IMR-90 (cell line): ENCODE data around the gene RCBTB2.

Source experiments
- BHLHE40 ChIP-seq: fragments of 150-350 bp; IDR thresholded peaks from 2 replicates; pipeline ENCODE4 v1.6.1; 2016; ENCODE audit warnings: mild to moderate bottlenecking, low read depth, low read length
- CEBPB ChIP-seq: IDR thresholded peaks from 2 replicates; pipeline ENCODE4 v1.6.1; 2012; ENCODE audit warnings: low read depth, low read length, improper control_type of control experiment
- FOS ChIP-seq: fragments of 150-350 bp; IDR thresholded peaks from 2 replicates; pipeline ENCODE4 v1.6.1; 2016; ENCODE audit warnings: low read depth, low read length
- MAFK ChIP-seq: IDR thresholded peaks from 2 replicates; pipeline ENCODE4 v1.6.1; 2012; ENCODE audit warnings: low read depth, low read length, improper control_type of control experiment
- MAZ ChIP-seq: IDR thresholded peaks from 2 replicates; pipeline ENCODE4 v1.6.1; 2012; ENCODE audit warnings: low read depth, mild to moderate bottlenecking, low read length, improper control_type of control experiment, moderate library complexity, borderline replicate concordance
- MXI1 ChIP-seq: IDR thresholded peaks from 2 replicates; pipeline ENCODE4 v1.6.1; 2012; ENCODE audit warnings: low read depth, mild to moderate bottlenecking, low read length, moderate library complexity, borderline replicate concordance
- POLR2A ChIP-seq: IDR thresholded peaks from 2 replicates; pipeline ENCODE4 v1.6.1; 2012; ENCODE audit warnings: mild to moderate bottlenecking, low read depth, low read length
- RAD21 ChIP-seq: IDR thresholded peaks from 2 replicates; pipeline ENCODE4 v1.6.1; 2012; ENCODE audit warnings: low read length, improper control_type of control experiment
- RCOR1 ChIP-seq: IDR thresholded peaks from 2 replicates; pipeline ENCODE4 v1.6.1; 2012; ENCODE audit warnings: mild to moderate bottlenecking, low read length, improper control_type of control experiment; ENCODE audit not compliant: insufficient replicate concordance
- RFX5 ChIP-seq: IDR thresholded peaks from 2 replicates; pipeline ENCODE4 v1.8.0; 2012; ENCODE audit warnings: low read depth, mild to moderate bottlenecking, low read length, moderate library complexity
- SMC3 ChIP-seq: fragments of 150-350 bp; IDR thresholded peaks from 2 replicates; pipeline ENCODE4 v1.6.1; 2016; ENCODE audit warnings: low read depth, mild to moderate bottlenecking, antibody characterized with exemption, low read length, moderate library complexity
- TF ChIP-seq, protein P1 (sequence below): conservative IDR thresholded peaks from 2 replicates; pipeline ENCODE4 v1.5.1; 2012; ENCODE audit warnings: mild to moderate bottlenecking, low read depth, low read length, improper control_type of control experiment
- TF ChIP-seq, protein P2 (sequence below): fragments of 150-350 bp; IDR thresholded peaks from 2 replicates; pipeline ENCODE4 v1.6.1; 2017; ENCODE audit warnings: mild to moderate bottlenecking, antibody characterized with exemption, low read length, low read depth

- no peak for TF ChIP-seq POLR2A
- TF ChIP-seq, protein P1, sequence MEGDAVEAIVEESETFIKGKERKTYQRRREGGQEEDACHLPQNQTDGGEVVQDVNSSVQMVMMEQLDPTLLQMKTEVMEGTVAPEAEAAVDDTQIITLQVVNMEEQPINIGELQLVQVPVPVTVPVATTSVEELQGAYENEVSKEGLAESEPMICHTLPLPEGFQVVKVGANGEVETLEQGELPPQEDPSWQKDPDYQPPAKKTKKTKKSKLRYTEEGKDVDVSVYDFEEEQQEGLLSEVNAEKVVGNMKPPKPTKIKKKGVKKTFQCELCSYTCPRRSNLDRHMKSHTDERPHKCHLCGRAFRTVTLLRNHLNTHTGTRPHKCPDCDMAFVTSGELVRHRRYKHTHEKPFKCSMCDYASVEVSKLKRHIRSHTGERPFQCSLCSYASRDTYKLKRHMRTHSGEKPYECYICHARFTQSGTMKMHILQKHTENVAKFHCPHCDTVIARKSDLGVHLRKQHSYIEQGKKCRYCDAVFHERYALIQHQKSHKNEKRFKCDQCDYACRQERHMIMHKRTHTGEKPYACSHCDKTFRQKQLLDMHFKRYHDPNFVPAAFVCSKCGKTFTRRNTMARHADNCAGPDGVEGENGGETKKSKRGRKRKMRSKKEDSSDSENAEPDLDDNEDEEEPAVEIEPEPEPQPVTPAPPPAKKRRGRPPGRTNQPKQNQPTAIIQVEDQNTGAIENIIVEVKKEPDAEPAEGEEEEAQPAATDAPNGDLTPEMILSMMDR = no peak
- no peak for TF ChIP-seq SMC3
- no peak for TF ChIP-seq CEBPB
- TF ChIP-seq MXI1 = no peak
- TF ChIP-seq, protein P2, sequence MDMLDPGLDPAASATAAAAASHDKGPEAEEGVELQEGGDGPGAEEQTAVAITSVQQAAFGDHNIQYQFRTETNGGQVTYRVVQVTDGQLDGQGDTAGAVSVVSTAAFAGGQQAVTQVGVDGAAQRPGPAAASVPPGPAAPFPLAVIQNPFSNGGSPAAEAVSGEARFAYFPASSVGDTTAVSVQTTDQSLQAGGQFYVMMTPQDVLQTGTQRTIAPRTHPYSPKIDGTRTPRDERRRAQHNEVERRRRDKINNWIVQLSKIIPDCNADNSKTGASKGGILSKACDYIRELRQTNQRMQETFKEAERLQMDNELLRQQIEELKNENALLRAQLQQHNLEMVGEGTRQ = no peak
- TF ChIP-seq BHLHE40 = no peak
- no peak for TF ChIP-seq RAD21
- no peak for TF ChIP-seq MAFK
- no peak for TF ChIP-seq MAZ
- no peak for TF ChIP-seq FOS
- no peak for TF ChIP-seq RFX5
- no peak for TF ChIP-seq RCOR1
Measured at GRCh38 chr13:48477191-48477855, 55.6 kb downstream of the RCBTB2 start.
